ENCODE measurements around the gene PHLDB2.

Gene PHLDB2

GRCh38 chr3:111999484-112000324 lies 140.6 kb downstream of the PHLDB2 start:
- no peak for DNase-seq (ENCODE audit: low read depth)

- DNase-seq (ENCODE audit: low read depth): no peak
Measured at GRCh38 chr3:112000367-112000771, 141.3 kb downstream of the PHLDB2 start.

DNA sequence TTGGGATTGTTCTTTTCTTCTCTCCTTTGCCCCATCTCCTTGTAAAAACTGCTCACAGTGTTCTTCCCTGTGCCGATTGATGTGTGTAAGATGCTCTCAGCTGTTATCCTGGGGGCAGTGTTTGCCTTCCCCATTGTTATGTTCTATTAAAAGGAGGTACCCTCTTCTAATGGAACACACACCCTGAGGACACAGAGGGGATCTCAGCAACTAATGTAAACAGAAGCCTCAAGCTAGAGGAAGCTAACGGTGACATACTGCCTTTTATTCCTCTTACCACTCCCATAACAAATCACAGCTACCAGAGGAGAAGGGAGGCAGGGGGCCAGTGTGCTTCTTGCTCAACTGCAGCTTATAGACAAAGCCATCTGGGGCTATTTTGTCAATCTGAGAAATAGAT lies 141.9 kb downstream of the PHLDB2 start:
- DNase-seq (ENCODE audit: low read depth): no peak

DNA sequence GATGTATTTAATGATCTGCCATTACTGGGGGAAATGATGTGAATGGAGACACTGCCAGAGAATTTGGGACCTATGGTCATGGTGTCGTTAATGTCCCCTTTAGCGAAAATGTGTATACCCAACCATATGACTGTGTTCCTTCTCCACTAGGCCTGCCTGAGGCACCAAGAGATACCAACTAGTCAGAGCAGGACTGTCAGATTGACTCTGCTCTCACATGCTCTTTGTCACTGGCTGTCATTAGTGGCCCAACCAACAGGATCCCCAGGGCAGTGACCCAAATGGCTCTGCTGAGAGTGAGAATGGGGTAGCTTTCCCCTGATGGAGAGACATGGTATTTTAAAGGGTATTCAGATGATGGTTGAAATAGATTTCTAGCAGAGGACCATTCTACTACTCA lies 142.5 kb downstream of the PHLDB2 start:
- no peak for DNase-seq (ENCODE audit: low read depth)

DNA sequence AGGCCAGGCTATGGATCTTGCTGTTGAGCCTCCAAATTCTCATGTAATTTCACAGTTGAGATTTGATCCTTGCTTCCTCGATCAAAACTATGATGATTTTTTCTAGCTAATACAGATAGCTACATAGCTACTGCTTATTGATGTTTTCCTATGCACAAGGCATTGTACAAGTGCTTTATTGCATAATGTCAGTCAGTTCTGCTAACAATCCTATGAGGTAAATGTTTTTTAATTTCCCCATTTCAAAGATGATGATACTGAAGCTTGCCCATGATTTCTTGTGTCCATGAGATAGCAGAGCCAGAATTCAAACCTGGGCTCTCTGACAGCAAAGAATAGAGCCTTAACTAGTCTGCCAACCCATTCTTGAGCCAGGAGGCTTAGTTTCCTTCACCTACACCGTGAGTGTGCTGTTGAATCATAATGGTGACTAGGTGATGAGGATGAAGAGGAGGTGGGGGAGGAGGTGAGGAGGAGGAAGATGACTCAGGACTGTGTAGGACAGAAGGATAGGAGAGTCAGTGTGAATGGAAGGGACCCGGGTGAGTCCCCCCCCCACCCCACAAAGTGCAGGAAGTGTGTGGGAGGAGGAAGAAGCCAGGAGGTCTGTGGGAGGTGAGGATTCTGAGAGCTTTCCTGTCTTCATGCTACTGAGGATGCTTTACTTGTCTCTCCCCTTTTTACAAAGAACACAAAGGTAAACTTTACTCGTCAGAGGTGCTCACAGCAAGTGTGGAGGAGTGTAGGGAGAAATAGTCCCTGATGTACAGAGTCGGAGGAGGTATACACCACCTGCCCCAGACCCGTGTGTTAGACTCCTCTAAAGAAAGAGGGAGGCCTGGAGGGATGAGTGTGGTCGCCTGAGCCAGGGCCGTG lies 143.3 kb downstream of the PHLDB2 start:
- no peak for DNase-seq (ENCODE audit: low read depth)

DNA sequence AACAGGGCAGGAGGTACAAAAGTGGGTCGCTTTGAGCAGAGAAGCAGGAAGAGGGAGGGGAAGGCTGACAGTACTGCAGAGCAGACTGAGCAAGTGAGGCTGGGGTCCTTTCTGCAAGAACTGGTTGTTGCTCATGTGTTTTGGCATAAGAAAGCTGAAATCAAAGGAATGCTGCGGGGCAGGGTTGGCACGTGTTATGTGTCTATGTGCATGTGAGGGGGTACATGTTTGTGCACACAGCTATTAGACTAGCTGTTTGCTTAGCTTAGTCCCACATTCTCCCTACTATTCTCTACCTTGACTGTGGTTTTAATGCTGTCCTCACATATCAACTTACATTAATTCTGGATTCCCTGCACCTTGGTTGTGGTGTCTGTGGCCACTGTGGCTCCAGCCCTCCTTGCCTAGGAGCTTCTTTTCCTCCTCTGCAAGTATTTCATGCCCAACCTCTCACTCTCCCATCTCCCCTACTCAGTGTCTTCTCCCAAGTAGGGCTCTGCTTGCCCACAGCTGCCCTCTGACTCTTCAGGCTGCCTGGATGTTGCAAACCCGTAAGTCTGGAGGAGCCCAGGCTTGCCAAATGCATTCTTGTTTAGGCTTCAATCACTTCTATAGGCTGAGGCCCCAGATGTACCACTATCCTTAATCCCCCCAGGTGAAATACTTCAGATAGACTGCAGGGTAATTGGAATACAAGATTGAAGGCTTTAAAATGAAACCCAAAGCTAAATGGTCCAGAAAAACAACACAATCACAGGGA lies 144.4 kb downstream of the PHLDB2 start:
- DNase-seq (ENCODE audit: low read depth): no peak

DNA sequence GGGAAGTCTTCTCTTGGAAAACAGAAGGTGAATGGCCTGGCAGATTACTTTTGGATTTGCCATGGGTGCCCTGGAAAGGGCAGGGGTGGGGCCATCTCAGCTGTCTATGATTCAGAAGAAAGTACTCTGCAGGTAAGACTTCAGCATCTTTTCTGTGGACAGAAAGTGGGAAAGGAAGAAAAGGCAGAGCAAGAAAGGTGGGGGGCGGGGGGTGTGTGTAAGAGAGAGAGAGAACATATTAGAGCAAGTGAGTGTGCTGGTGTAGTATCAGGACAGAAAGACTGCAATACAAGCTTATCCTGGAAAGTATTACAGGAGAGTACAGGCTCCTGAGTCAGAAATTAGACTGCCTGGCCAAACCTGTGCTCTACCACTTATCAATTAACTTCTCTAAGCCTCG lies 145.1 kb downstream of the PHLDB2 start:
- no peak for DNase-seq (ENCODE audit: low read depth)

GRCh38 chr3:112004669-112005068 lies 145.6 kb downstream of the PHLDB2 start:
- DNase-seq (ENCODE audit: low read depth): no peak

GRCh38 chr3:112005091-112005672 lies 146.1 kb downstream of the PHLDB2 start:
- DNase-seq (ENCODE audit: low read depth): peak; percentile 53

GRCh38 chr3:112007633-112008032 lies 148.6 kb downstream of the PHLDB2 start:
- no peak for DNase-seq (ENCODE audit: low read depth)

DNA sequence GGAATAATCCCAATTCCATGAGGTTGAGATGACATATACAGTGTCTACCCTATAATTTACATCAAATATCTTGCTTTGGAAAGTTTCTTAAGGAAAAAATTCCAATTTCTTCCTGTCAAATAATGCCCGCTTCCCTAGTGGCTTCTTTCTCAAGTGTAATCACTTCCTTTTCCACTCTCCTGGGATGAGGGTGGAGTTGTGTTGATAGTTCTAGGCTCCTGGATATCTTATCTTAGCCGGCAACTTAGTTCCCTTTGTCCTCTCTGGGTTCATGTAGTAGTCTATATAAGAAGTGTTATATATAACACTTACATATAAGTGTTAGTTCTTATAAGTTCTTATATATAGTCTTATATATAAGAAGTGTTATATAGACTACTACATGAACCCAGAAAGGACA lies 150.6 kb downstream of the PHLDB2 start:
- no peak for DNase-seq (ENCODE audit: low read depth)

DNA sequence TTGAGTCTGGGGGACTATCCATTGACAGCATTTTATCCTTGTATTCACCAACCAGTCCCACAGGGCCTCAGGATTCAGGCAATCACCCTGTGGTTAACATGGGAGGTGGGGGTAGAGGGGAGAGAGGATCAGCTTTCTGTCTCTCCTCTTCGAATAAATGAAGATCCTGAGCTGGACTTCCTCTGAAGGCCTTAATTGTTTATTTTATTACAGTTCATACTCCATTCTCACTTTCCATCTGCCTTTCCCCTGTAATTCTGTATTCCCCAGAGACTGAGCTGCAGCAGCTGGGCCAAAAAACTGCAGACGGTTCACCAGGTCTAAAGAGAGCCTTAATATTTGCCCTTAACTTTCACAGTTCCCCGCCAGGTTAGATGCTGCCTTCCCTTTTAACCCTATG lies 151.6 kb downstream of the PHLDB2 start:
- DNase-seq (ENCODE audit: low read depth): no peak

DNA sequence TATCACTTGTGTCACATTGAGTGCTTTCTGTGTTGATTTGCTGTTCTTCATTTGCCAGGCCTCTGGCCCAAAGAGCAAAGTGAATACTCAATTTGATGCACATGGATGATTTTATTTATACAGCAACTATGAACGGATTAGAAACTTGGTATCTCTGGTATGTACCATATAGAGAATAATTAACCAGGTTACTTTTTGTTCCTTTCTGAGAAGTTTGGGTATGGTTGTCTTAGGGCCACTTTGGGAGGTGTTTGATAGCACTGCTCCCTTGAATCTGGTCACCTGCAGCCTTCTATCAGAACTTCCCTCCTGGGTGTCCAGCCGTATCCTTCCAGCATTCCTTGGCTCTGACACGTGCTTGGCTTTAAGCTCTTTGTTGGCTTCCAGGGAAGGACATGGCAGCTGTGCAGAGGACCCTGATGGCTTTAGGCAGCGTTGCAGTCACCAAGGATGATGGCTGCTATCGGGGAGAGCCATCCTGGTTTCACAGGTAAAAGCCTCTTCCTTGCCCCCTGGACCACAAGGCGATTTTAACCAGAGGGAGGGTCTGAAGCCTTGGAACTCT lies 152.4 kb downstream of the PHLDB2 start:
- no peak for DNase-seq (ENCODE audit: low read depth)

GRCh38 chr3:112012205-112012992 lies 153.3 kb downstream of the PHLDB2 start:
- DNase-seq (ENCODE audit: low read depth): no peak

DNA sequence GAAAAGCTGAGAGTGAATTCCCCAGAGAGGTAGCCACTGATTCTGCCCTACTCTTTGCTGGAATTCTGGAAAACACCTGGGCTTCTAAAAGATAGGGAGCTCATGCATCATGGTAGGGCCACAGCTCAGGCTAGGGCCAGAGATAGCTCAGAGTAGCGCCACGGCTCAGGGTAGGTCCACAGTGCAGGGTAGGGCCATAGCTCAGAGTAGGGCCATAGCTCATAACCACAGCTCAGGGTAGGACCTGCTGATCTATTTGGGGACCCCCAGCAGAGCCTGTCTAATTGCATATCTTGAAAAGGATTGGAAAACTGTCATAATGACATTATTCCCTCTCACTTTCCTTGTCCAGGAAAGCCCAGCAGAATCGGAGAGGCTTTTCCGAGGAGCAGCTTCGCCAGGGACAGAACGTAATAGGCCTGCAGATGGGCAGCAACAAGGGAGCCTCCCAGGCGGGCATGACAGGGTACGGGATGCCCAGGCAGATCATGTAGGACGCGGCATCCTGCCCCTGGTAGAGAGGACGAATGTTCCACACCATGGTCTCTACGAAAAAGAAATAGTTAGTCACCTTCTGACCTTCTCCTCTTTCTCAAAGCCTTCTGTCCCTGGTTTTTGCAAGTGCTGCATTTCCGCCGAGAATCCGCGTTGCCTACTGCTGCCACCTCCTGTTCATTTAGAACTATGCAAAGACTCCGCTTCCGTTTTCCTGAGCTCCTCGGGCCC lies 154.2 kb downstream of the PHLDB2 start:
- peak; percentile 49 for DNase-seq (ENCODE audit: low read depth)

DNA sequence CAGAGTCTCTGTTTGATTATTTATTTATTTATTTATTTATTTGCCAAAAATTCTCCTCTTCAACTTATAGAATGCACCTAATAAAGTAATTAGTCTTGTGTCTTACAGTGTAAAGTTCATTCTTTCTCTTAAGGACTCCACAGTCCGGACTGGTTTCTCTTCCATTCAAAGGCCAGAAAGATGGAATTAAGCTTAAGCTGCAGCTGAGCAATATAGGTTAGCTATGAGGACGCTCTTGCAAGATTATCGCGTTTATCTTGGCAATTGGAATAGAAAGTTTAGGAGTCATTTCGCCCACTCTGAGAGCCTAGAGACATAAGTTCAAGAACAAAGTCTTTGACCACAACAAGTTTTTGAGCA lies 154.7 kb downstream of the PHLDB2 start:
- DNase-seq (ENCODE audit: low read depth): no peak

DNA sequence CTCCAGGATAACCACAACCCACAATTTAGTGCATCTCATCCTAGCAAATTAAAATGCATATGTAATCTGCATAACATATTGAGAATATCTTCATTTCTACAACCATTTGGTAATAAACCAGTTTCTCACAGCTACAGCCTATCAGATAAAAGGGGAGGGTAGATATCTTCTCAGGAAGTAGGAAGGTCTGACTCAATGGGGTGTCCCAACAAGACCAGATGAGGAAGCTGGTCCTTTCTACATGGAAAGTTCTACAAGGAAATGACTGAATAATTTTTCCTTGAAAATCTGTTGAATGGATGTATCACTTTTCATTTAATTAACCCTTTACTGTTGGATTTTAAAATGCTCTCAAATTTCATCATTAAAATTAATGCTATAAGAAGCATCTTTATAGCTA lies 158.0 kb downstream of the PHLDB2 start:
- DNase-seq (ENCODE audit: low read depth): no peak

DNA sequence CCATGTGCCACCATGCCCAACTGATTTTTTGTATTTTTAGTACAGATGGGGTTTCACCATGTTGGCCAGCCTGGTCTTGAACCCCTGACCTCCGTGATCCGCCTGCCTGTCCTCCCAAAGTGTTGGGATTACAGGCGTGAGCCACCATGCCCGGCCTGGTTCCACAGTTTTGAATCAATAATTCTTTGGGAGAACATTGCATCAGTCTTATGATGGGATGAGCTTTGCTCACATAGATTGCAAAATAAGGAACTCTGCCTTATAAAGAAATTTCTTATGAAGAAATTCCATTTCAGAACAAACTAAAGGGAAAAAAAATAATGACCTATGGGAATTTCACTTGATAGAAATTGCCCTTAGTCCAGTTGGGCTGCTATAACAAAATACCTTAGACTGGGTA lies 159.6 kb downstream of the PHLDB2 start:
- no peak for DNase-seq (ENCODE audit: low read depth)

GRCh38 chr3:112019716-112020115 lies 160.7 kb downstream of the PHLDB2 start:
- no peak for DNase-seq (ENCODE audit: low read depth)

DNA sequence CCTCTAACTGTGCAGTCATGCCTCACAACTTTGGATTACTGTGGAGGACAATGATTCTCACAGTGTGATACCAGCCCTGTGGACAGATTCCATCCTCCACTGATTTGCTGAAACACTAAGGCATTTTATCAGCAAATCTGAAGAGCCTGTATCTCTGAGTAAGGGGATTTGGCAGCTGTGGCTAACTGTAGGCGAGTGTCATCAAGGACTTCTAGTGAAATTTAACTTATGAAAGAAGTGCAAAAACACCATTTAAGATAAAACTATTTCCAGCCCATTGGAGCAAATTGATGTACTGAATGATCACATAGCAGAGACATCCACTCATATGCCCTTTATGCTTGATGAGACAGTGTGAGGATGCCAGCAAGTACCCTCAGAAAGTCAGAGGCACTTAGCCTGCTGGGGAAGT lies 161.6 kb downstream of the PHLDB2 start:
- no peak for DNase-seq (ENCODE audit: low read depth)

All from HS-5 (cell line).